ENCODE measurements around the gene GALM. TPM values are rescaled to one million over a fixed set of nuclear protein-coding genes. Genes with fewer than 3 reads are reported as not detected.
A peak's percentile ranks its signal among the peaks of the same experiment; 100 is the strongest.

The GALM gene
- total and polyA plus RNA-seq, 2 of the 8 experiments (the other 6 are each of a cell fraction or from before 2014, with no cell fraction given): 9.9 to 13.1 TPM

GRCh38 chr2:38665854-38666555 lies at the start of gene GALM (continued):
- TF ChIP-seq EP300 (IDR thresholded peaks at IDR 0.05; ENCODE audit: borderline replicate concordance in 1 of 2, low read depth in 2 of 2, low read length in 2 of 2) (no peak), CREB1 (IDR thresholded peaks at IDR 0.05) (0 out of 2 replicates have a peak, but pooled peaks have one; percentile 32), TEAD4 (IDR thresholded peaks at IDR 0.05; ENCODE audit: low read depth, low read length) (0 out of 2 replicates have a peak, but pooled peaks have one; percentile 26), CHD7 (IDR thresholded peaks at IDR 0.05; ENCODE audit: insufficient replicate concordance, low read length) (no peak), JUN (IDR thresholded peaks at IDR 0.05; ENCODE audit: low read depth, low read length) (no peak), CHD2 (IDR thresholded peaks at IDR 0.05; ENCODE audit: low read length) (no peak), SP2 (IDR thresholded peaks at IDR 0.05; ENCODE audit: low read length) (no peak), RNF2 (IDR thresholded peaks at IDR 0.05; ENCODE audit: borderline replicate concordance, low read depth, low read length, missing control alignments, poor library complexity, severe bottlenecking) (no peak), NRF1 (IDR thresholded peaks at IDR 0.05; ENCODE audit: low read depth, low read length) (no peak), KDM5A (IDR thresholded peaks at IDR 0.05; ENCODE audit: low read length) (no peak)
